Neural cell (in vitro differentiated cells): ENCODE data around the gene SUSD4.

Source experiments
- EP300 ChIP-seq: fragments of 450-650 bp; conservative IDR thresholded peaks from 2 replicates; pipeline ENCODE4 v1.6.1; 2014; ENCODE audit warnings: antibody characterized with exemption, mild to moderate bottlenecking, moderate library complexity; ENCODE audit not compliant: poor library complexity, severe bottlenecking
- POLR2AphosphoS5 ChIP-seq: IDR thresholded peaks from 2 replicates; pipeline ENCODE4 v1.6.1; 2012

GRCh38 chr1:223276029-223276428 lies 87.9 kb downstream of the SUSD4 start:
- TF ChIP-seq EP300 (no peak), POLR2AphosphoS5 (no peak)
